GM20000 (cell line): ENCODE measurements around the gene DNM2.
A peak's percentile ranks its signal among the peaks of the same experiment; 100 is the strongest.

Experiments used
- DNase-seq: peaks from one replicate; pipeline ENCODE4 v3.0.0; 2012; ENCODE audit warnings: low spot score
- TF ChIP-seq, protein P1 (sequence below): IDR thresholded peaks from 2 replicates; pipeline ENCODE4 v1.5.1; 2012; ENCODE audit warnings: mild to moderate bottlenecking, control low read depth; ENCODE audit errors: extremely low read depth, missing control alignments

The DNM2 gene

DNA sequence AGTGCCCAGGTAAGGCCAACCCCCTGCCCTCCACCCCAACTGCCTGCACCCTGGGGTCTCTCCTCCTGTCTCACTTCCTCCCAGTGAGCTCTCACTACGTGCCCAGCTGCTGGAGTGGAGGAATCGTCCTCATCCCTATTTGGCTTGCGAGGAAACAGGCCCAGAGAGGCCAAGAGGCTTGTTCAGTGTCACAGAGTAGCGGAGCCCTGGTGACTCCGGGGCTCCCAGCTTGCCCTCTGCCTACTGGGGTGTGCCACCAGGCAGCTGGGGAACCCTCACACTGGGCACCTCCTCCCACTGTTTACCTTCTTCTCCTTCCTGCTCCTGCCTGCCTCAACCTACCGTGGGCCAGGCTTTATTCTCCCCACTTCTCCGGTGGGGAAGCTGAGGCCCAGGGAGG, 112.5 kb downstream of the DNM2 start:
- no peak for DNase-seq
- TF ChIP-seq, protein P1, sequence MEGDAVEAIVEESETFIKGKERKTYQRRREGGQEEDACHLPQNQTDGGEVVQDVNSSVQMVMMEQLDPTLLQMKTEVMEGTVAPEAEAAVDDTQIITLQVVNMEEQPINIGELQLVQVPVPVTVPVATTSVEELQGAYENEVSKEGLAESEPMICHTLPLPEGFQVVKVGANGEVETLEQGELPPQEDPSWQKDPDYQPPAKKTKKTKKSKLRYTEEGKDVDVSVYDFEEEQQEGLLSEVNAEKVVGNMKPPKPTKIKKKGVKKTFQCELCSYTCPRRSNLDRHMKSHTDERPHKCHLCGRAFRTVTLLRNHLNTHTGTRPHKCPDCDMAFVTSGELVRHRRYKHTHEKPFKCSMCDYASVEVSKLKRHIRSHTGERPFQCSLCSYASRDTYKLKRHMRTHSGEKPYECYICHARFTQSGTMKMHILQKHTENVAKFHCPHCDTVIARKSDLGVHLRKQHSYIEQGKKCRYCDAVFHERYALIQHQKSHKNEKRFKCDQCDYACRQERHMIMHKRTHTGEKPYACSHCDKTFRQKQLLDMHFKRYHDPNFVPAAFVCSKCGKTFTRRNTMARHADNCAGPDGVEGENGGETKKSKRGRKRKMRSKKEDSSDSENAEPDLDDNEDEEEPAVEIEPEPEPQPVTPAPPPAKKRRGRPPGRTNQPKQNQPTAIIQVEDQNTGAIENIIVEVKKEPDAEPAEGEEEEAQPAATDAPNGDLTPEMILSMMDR, result no peak

DNA sequence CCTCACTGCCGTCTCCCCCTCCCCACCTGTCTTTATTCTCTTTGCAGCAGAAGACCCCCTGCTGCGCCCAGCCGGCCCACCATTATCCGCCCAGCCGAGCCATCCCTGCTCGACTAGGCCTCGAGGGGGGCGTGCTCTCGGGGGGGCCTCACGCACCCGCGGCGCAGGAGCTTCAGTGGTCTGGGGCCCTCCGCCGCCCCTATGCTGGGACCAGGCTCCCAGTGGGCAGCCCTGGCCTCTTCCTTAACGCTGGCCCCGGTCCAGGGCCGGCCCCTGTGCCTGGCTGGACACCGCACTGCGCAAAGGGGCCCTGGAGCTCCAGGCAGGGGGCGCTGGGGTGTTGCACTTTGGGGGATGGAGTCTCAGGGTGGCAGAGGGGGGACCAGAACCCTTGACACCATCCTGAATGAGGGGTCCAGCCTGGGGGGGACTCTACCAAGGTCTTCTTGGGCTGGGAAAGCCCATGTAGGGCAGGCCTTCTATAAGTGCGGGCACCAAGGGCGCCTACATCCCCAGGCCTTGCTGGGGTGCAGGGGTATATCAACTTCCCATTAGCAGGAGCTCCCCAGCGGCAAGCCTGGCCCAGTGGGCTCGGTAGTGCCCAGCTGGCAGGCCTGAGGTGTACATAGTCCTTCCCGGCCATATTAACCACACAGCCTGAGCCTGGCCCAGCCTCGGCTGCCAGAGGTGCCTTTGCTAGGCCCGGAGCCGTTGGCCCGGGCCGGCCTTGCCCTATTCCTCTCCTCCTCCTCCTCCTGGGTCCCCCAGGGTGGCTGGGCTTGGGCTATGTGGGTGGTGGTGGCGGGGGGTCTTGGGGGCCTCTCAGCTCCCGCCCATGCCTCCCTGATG, 113.3 kb downstream of the DNM2 start:
- TF ChIP-seq, protein P1, result no peak
- no peak for DNase-seq

DNA sequence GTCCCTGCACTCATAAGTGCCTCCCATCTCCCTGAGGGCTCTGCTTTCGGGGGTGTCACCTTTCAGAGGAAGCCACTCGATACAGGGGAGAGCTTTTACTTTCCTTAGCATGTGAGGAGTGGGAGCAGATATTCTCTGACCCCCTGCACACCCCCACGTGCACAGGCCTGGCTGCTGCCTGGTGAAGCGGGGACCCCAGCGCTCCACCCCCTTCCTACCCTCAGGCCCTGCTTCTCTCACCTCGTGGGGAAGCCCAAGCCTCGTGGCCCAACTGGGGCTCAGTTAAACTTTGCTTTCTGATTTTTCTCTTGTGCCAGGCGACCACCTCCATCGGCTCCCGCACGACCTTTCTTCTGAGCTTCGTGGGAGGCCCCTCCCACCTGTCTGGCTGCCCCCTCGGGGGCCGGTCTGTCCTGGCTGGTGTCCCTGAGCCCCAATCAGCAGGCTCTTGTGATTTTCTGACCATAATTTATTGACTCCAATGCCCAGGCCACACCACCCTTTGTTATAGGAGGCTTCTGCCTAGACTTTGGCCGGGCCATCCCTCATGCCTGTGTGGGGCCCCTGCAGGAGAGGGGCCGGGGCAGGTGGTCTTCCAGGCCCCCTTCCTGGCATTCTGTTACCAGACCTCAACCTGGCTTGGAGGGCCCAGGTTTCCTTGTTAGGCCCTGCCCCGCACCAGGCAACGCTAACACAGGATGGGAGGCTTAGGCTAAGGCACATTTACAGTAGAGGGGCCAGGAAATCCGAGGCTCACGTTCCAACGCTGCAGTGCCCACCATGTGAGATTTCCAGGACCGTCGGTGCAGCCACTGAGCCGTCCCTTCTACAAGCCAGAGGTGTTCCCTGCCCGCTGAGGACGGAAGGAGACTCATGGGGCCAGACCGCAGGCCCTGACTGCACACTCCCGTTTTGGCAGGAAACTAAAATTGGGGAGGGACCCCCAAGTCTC, 114.4 kb downstream of the DNM2 start:
- TF ChIP-seq, protein P1, result no peak
- peak; percentile 2 for DNase-seq

DNA sequence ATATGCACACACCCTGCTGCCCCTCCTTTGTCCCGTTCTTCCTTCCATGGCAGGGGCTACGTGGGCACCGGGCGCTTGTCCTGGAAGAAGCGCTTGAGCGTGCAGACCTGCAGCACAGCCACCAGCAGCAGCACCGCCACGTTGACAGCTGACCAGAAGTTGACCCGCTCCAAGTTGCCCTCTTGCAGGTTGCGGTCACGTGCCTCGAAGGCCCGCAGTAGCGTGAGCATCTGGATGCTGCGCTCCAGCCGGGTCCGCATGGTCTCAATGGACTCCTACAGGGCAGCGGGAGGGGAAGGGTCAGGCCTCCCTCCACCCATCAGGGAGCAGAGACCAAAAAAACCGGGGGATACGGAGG, 115.0 kb downstream of the DNM2 start:
- peak; percentile 5 for DNase-seq
- TF ChIP-seq, protein P1, result no peak

DNA sequence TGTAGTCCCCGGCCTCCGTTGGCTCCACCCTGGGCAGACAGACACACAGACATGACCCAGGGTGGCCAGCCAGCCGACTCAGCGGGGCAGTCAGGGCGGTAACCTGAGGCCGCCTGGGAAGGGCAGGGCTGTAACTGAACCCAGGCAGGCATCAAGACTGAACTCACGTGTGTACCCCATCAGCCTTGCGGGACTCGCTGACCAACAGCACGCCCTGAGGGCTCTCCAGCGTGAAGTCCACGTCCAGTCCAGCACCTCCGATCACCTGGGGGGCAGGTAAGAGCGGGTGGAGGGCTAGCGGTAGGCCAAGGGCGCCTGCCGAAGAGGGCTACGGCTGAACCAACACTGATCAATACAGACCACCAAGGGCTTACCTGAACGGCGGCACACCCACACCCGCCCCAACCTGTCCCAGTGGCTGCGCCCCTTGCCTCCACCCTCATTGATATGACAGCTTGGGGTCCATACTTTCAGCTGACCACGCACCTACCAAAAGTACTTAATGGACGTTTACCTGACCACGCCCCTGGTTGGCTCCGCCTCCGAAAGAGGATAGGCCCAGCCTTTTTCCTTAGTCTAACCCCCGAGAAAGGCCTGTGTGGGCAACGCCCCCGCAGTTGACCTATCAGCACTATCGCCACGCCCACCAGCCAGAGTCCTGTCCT, 117.3 kb downstream of the DNM2 start:
- TF ChIP-seq, protein P1, result no peak
- no peak for DNase-seq

DNA sequence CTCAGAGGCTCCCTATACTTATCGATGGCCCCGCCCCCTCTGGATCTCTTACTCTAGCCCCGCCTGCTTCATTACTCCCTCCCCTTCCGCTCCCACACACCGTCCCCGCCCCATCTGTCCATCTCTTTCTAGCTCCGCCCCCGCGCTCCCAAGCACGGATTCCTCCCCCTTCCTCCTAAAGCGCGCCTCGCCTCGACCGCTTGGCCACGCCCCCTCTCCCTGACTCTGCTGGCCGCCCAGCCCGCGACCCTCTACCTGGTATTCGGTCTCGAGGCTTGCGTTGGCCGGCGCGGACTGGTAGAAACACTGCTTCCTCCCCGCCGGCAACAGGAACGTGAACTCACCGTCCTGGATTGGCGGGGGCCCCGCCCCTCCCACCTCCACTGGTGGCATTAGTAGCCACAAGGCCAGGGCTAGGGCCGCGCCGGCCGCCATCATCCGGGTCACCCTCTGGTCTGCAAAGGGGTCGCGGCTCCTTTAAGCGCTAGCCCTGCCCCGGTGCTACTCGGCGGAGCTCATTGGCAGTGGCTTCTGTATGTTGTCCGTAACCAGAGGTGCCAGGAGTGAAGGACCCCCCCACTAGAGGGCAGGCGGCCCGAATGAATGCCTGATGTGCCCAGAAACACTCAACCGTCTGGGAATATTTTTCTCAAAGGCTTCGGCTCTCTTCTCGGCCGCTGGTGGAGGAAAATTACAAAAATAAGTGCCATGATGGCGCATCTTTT, 118.0 kb downstream of the DNM2 start, which contains the start of gene TMED1:
TSS of gene TMED1 (minus strand) at position 459 of the 725 bp plus-strand sequence. CDS start at position 438, 21 bp downstream.
- DNase-seq, result peak; percentile 98
- TF ChIP-seq, protein P1, result no peak
